ENCODE measurements around the gene HSPB6.
A peak's percentile ranks its signal among the peaks of the same experiment; 100 is the strongest.
"Not testable (repeated sequence)": the region's sequence is repeated elsewhere in the genome, so short reads cannot be mapped to it uniquely, and the experiment has no call there.

HSPB6 gene

GRCh38 chr19:35731353-35731752, 25.5 kb downstream of the HSPB6 start:
- no peak for DNase-seq (ENCODE audit: low spot score)

GRCh38 chr19:35730326-35730725, 26.5 kb downstream of the HSPB6 start:
- DNase-seq (ENCODE audit: low spot score), result no peak

GRCh38 chr19:35729763-35730162, 27.1 kb downstream of the HSPB6 start:
- DNase-seq (ENCODE audit: low spot score), result no peak

- DNase-seq (ENCODE audit: low spot score), result no peak
Observed at GRCh38 chr19:35729021-35729420, 27.8 kb downstream of the HSPB6 start.

- no peak for DNase-seq (ENCODE audit: low spot score)
Observed at GRCh38 chr19:35727956-35728706, 28.7 kb downstream of the HSPB6 start.

GRCh38 chr19:35727053-35727955, 29.5 kb downstream of the HSPB6 start:
- no peak for DNase-seq (ENCODE audit: low spot score)

- DNase-seq (ENCODE audit: low spot score), result no peak
Observed at GRCh38 chr19:35725216-35725861, 31.5 kb downstream of the HSPB6 start.

GRCh38 chr19:35724560-35724959, 32.3 kb downstream of the HSPB6 start:
- no peak for DNase-seq (ENCODE audit: low spot score)

GRCh38 chr19:35724132-35724531, 32.7 kb downstream of the HSPB6 start:
- not testable (repeated sequence) for DNase-seq (ENCODE audit: low spot score)

- no peak for DNase-seq (ENCODE audit: low spot score)
Observed at GRCh38 chr19:35723671-35724070, 33.2 kb downstream of the HSPB6 start.

GRCh38 chr19:35722897-35723296, 33.9 kb downstream of the HSPB6 start:
- DNase-seq (ENCODE audit: low spot score), result no peak

- no peak for DNase-seq (ENCODE audit: low spot score)
Observed at GRCh38 chr19:35722461-35722860, 34.4 kb downstream of the HSPB6 start.

GRCh38 chr19:35721374-35721773, 35.5 kb downstream of the HSPB6 start:
- DNase-seq (ENCODE audit: low spot score), result no peak

GRCh38 chr19:35720648-35721047, 36.2 kb downstream of the HSPB6 start:
- no peak for DNase-seq (ENCODE audit: low spot score)

- no peak for DNase-seq (ENCODE audit: low spot score)
Observed at GRCh38 chr19:35720163-35720524, 36.7 kb downstream of the HSPB6 start.

GRCh38 chr19:35719402-35720162, 37.2 kb downstream of the HSPB6 start:
- DNase-seq (ENCODE audit: low spot score), result no peak

GRCh38 chr19:35718345-35719041, 38.3 kb downstream of the HSPB6 start:
- no peak for DNase-seq (ENCODE audit: low spot score)

- DNase-seq (ENCODE audit: low spot score), result no peak
Observed at GRCh38 chr19:35717665-35718344, 39.0 kb downstream of the HSPB6 start, which contains the start of gene KMT2B. Gene KMT2B, plus strand, starts transcription at chr19:35718003. Its CDS starts 16 bp downstream, at chr19:35718019.

- DNase-seq (ENCODE audit: low spot score), result peak; percentile 96
Observed at GRCh38 chr19:35716801-35717664, 39.8 kb downstream of the HSPB6 start.

Measured in cerebellar cortex (tissue), 1 donor.